NCI-H1694 treated with DMSO at 0.1 percent for 48 hours (cell line): ENCODE data around the gene KRTAP10-6.
"Not testable (repeated sequence)": the region's sequence is repeated elsewhere in the genome, so short reads cannot be mapped to it uniquely, and the experiment has no call there.

ENCODE experiments used
- DNase-seq: peaks from one replicate; lab custom pipeline; 2025; lab: John Stamatoyannopoulos, UW

Gene KRTAP10-6

DNA sequence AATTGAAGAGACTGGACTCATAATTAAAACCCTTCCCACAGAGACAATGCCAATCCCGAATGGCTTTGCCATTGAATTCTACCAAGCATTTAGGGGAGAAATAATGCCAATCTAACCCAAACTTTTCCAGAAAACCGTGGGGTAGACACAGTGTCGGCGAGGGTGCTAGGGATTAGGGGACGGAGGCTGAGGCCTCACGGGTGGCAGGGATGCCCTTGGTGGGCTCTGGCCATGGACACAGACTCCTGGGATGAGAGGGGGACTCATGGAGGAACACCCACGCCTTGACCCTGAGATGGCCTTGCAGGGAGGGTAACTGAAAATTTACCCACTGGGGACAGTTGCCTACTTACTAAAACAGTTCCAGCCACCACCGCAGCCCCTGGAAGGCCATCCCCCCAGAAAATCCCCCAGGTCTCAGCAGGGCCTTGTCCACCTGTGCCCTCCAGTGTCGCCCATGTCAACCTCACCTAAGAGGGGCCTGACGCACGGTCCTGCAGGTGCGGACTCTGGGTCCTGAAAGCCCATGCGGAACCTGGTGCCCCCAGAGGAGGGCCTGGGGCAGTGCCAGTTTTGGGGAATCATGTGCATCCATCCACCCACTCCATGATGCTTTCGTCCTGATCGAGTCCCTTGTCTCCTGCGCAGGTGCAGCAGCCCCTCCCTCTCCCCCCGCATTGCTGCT lies 13.8 kb downstream of the KRTAP10-6 start:
- DNase-seq = no peak

DNA sequence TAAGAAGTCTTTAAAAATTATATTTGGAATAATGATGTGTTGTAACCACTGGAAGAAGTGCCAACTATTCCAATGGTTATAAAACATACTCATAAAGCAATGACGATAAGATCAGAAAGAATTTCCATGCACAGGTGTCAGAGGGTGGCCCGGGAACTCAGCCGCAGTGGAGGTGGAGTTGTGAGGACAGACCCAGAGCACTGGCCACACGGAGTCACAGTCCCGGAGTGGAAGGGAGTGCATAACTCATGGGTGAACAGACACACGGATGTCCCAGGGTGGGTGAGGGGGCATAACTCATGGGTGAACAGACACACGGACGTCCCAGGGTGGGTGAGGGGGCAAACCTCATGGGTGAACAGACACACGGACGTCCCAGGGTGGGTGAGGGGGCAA lies 16.3 kb downstream of the KRTAP10-6 start:
- no peak for DNase-seq

DNA sequence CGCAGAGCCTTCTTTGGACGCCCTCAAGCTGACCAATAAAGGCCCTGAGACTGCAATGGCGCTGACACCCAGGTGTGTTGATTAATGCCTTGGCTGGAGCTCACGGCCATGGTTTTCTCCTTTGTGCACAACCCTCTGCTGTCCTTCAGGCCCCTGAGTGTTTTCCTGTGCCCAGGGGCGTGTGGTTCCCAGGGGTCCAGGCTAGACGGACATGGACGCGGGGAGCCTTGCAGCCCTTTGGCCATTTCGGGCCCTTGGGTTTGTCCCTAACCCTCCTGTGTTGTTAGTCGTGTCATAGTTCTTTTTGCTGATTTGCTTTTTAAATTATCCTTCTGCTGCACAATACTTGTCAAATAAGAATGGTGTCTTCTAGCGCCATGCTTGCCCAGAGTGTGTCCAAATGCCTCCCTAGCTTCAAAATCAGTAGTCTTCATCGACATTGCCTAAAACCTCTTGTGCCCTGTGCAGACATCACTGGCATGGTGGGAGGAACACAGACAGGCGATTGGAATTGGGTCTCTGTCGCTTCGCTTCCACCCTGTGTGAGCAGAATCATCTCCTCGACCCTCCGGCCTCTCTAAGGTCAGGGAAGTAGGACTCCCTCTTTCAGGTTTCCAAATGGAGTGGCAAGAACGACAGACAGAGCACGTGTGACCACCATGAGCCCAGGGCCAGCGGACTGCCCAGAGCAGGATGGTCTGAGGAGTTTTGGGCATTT lies 16.8 kb downstream of the KRTAP10-6 start:
- no peak for DNase-seq

DNA sequence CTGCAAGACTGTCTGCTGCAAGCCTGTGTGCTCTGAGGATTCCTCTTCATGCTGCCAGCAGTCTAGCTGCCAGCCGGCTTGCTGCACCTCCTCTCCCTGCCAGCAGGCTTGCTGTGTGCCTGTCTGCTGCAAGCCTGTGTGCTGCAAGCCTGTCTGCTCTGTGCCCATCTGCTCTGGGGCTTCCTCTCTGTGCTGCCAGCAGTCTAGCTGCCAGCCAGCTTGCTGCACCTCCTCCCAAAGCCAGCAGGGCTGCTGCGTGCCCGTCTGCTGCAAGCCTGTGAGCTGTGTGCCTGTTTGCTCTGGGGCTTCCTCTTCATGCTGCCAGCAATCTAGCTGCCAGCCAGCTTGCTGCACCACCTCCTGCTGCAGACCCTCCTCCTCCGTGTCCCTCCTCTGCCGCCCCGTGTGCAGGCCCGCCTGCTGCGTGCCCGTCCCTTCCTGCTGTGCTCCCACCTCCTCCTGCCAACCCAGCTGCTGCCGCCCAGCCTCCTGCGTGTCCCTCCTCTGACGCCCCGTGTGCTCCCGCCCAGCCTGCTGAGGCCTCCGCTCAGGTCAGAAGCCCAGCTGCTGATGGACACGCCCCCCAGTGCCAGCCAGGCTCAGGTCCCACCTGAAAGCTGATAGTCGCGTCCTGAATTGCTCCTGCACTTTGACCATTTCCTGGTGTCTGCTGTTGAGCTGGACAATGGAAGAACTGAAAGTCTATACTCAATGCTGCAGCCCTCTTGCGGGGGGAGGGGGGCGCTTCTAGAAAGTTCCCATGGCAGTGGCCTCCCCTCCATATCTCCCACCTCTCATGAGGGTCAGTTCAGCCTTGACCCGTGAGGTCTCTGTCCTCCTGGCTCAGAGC lies 17.6 kb downstream of the KRTAP10-6 start:
- no peak for DNase-seq

DNA sequence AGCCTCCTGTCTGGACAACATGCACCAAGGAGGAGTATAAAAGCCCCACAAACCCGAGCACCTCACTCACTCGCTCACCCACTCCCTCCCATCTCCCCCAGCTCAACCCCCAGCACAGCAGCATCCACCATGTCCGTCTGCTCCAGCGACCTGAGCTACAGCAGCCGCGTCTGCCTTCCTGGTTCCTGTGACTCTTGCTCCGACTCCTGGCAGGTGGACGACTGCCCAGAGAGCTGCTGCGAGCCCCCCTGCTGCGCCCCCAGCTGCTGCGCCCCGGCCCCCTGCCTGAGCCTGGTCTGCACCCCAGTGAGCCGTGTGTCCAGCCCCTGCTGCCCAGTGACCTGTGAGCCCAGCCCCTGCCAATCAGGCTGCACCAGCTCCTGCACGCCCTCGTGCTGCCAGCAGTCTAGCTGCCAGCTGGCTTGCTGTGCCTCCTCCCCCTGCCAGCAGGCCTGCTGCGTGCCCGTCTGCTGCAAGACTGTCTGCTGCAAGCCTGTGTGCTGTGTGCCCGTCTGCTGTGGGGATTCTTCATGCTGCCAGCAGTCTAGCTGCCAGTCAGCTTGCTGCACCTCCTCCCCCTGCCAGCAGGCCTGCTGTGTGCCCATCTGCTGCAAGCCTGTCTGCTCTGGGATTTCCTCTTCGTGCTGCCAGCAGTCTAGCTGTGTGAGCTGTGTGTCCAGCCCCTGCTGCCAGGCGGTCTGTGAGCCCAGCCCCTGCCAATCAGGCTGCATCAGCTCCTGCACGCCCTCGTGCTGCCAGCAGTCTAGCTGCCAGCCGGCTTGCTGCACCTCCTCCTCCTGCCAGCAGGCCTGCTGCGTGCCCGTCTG lies 18.5 kb downstream of the KRTAP10-6 start, which contains the start of gene KRTAP10-4:
TSS of gene KRTAP10-4 (plus strand) at position 100 of the 827 bp plus-strand sequence. CDS start at position 130, 30 bp downstream.
- not testable (repeated sequence) for DNase-seq

DNA sequence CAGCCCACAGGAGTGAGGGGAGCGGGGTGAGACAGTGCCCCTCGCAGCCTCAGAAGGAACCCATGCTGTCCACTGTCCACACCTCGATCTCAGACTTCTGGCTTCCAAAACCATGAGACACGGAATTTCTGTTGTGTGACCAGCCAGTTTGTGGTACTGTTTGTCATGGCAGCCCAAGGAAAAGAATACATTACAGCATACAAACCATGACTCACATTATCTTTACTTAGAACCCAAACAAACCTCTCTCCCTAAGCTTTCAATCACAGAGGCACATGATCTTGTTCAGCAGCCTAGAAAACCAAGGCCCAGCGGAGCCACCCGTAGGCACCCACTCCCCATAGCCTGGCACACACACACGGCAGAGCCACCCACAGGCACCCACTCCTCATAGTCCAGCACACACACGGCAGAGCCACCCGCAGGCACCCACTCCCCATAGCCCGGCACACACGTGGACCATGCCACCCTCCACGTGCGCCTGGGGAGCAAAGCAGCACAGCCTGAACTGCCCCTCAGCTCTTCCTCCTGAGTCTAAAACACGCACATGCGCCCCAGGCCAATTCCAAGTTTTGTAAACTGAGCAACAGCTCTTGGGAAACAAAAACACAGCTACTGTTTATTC lies 19.2 kb downstream of the KRTAP10-6 start:
- no peak for DNase-seq

DNA sequence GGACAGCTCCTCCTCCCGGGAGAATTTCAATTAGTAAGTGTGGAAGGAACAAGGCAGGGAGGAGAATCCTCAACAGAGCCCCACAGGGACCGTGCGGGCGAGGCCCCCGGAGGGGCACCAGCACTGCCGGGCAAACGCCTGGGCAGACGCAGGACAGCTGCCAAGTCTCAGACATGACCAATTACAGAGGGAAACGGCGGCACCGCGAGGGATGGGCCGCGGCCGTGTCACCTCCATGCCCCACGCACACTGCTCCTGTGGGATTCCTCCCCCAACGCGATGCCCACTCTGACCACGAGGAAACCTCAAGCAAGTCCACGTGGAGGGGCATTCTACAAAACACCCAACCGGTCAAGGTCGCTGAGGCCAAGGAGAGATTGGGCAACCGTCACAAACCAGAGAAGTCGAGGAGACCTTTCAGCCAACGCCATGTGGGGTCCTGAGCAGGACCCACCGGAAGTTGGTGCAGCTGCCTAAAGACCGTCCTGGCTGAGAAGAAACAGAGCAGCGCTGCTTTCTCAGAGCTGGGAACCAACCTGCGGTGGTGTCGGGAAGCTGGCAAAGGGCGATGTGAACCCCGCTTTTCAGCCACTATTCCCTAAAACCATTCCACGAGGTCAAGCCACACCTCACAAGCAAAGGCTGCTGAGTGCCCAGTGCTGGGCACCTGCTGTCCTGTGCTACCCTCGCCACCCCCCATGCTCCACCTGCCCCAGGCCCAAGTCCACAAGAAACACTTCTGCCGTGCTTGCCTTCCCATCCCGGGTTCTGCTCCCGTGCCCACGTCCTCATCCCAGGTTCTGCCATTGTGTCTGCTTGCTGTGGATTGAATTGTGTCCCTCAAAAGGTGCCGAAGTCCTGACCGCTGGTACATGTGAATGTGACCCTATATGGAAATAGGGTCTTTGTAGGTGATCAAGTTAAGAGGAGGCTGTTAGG lies 20.2 kb downstream of the KRTAP10-6 start:
- DNase-seq = no peak

DNA sequence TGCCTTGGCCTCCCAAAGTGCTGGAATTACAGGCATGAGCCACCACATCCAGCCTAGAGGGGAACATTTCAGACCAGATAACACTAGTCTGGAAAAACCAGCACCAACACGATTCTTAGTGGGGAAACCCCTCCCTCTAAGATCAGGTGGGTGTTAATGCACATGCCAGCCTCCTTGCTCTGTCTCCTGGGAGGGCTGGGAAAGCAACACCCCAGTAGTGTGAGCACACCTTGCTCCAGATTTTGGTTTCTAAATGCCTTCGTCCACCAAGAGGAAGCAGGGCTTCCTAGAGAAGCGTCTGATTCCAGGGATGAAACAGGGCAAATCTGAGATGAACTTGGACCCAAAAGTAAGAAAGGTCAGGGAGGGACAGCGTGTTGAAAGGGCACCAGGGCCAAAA lies 21.0 kb downstream of the KRTAP10-6 start:
- no peak for DNase-seq

DNA sequence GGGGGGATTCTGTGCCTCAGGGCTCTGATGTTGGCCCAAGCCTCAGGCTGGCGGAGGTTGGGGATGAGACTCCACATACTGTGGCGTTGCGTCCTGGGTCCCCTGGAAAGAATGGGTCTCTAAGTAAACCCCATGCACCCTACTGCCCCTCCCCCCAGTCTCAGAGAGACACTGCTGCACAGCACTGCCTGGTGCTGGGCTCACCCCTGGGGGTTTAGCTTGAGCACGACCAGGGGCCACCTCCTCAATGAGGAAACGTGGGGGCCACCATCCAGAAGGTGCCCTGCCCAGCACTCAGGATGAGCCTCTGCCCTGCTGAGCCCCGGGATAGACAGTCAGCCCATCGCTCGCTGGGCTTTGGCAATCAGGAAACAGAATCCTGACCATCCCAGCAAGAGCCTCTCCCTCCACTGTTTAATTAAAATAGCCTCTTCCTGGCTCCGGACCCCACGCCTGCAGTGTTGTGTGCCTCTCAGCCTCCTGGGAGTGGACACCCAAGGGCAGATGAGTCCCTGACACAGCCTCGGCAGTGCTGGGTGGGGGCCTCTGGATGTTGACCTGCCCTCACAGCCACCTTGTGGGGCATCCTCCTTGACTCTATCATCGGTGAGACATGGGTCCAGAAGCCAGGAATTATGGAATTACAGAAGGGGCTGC lies 22.3 kb downstream of the KRTAP10-6 start:
- no peak for DNase-seq

DNA sequence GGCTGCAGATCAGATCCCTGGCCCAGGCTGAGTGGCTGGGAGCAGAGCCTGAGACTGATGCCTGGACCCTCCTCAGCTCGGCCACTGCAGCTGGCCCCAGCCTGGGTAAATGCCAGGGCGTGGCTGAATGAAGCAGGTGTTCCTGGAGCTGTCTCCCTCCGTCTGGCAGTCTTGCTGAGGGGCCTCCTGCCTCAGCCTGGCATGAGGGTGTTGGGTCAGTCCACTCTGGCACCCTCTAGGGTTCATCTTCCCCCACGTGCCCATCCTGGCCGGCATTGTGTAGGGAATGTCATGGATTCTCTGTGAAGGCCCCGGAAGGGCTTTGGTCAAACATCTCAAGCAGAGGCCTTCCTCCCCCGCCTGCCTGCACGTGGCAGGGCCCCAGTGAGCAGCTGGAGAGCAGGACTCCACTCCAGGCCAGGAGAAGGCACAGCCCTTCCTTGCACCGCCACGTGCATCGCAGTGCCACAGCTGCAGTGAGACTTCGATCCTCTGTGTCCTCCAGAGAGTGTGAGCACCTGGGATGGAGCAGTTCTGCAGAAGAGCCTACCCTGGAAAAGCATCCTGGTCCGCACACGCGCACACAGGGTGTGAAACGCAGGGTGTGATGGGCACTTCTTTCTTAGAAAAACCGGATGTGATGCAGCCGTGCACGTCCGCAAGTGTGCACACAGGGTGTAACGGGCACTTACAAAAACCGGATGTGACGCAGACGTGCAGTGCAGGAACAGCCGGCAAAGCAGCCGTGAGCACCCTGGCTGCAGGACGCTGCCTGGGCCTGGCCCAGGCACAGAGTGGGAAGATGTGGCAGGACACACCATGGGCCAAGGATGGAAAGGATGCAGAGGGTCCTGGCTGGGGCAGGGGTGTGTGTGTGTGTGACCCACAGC lies 23.4 kb downstream of the KRTAP10-6 start:
- no peak for DNase-seq

DNA sequence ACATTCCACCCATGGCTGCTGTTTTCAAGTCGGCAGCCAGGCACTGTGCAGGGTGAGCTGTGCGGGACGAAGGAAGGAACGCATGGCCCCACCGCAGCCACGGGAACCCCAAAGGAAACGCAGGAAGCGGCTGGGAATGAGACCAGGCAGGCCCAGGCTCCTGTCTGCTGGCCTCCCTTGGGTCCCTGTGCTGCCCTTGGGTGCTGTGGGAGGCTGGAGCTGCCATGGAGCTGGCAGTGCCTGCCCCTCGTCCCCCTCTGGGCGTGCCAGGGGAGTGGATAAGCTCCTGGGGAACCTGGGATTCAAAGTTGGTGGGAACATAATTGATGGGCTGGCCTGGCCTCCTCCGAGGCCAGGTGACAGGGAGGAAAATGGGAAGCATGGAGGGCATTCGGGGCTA lies 24.0 kb downstream of the KRTAP10-6 start:
- no peak for DNase-seq

DNA sequence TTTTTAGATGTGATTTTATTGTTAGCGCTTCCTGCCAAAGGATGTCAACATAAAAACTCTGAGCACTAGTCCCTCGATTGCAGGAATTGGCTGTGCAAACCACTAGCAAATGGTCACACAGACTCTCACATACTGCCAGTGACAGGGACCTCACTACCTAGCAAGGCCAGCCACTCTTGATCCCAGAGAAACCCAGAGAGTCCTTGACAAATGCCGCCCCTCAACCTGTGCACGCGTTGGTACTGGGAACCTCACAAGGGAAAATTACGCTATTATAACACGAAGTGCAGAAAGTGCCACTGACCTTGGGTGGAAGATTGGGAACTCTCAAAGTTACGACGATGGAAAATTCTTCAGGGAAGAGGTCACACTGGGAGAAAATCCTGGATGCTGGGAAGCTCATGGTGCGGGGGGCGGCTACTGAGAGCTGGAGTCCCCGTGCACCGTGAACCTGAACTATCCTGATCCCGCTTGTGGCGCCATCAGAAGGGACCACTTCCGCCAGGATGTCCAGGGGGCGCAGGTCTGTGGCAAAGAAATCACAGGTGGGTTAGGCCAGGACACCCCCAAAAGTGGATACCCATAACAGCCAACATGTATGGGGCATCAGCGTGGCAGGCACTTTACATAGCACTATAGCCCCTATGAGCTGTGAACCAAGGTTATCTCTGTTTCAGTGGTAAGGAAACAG lies 24.7 kb downstream of the KRTAP10-6 start:
- DNase-seq = no peak

DNA sequence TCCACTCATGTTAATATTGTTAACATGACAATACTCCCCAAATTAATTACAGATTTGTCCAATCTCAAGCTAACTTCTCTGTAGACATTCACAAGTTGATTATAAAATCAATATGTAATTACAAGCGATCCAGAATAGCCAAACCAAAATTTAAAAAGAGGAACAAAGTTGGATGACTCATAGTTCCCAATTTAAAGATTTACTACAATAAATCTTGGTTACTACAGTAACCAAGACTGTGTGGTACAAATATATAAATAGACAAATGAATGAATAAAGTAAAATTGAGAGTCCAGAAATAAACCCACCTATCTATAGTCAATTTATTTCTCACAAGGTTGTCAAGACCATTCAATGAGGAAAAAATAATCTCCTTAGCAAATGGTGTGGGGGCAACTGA lies 25.9 kb downstream of the KRTAP10-6 start:
- no peak for DNase-seq

DNA sequence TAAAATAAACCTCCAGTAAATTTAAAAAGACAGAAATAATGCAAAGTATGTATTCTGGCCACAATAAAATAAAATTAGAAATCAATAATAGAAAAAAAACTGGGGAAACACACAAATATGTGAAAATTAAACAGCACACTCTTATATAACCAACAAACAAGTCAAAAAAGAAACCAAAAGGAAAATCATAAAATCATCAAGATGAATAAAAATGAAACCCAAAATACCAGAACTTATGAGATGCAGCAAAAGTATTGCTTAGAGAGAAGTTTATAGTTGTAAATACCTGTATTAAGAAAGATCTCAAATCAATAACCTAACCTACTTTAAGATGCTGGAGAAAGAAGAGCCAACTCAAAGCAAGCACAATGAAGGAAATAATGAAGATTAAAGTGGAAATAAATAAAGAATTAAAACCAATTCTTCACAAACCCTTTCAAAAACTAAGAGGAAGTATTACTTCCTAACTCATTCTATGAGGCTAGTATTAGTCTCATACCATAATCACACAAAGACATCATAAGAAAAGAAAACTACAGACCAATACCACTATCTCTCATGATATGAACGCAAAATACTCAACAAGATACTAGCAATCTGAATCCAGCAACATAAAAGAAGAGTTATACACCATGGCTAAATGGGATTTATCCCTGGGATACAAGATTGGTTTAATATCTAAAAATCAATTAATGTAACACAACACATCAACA lies 27.3 kb downstream of the KRTAP10-6 start:
- no peak for DNase-seq

DNA sequence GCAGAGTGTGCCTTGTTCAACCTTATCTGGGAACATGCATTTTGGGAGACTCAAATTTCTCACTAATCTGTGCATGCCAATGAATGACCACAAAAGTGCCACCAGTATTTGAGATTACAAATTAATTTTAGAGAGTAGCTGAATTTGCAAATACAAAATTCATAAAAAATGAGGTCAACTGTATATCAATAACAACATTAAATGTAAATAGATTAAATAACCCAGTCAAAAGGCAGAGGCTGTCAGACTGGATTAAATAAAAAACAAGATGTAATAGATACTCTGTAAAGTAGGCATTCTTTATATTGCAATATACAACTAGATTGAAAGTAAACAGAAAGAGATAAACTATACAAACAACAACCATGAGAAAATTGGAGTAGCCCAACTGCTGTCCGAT lies 28.2 kb downstream of the KRTAP10-6 start:
- no peak for DNase-seq

DNA sequence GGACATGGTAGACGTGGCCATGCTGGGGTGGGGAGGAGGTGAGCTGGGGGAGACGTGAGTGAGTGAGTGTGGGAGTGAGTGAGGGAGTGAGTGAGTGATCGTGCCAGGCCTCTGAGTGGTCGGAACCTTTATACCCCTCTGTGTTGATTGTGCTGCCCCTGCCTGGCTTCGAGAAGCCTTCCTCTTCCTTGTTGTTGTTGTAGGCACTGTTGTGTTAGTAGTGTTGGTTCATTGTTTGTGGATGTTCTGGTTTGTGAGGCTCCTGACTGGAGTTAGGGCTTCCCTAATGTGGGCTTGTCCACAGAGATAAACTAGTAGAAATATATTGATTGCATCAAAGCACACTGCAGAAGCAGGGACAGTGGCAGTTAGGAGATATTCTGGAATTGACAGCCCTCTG lies 33.6 kb downstream of the KRTAP10-6 start, which contains the start of gene KRTAP10-3:
TSS of gene KRTAP10-3 (minus strand) at position 101 of the 400 bp plus-strand sequence. CDS start at position 21, 80 bp downstream.
- DNase-seq = no peak

DNA sequence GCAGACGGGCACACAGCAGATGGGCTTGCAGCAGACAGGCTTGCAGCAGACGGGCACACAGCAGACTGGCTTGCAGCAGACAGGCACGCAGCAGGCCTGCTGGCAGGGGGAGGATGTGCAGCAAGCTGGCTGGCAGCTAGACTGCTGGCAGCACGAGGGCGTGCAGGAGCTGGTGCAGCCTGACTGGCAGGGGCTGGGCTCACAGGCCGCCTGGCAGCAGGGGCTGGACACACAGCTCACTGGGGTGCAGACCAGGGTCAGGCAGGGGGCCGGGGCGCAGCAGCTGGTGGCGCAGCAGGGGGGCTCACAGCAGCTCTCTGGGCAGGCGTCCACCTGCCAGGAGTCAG lies 34.0 kb downstream of the KRTAP10-6 start:
- not testable (repeated sequence) for DNase-seq
